ENCODE data around the gene GPR75. TPM values are rescaled to one million over a fixed set of nuclear protein-coding genes. Genes with fewer than 3 reads are reported as not detected.

GPR75 gene
- total RNA-seq, 3 donors from 2014 or later (not counting 1 experiment from before 2014, with no cell fraction given): 3.8 to 4.9 (median 4.1) TPM

GRCh38 chr2:53881360-53881759 is 21.6 kb upstream of the GPR75 start:
- ATAC-seq (no peak), DNase-seq (no peak)
- no peaks in the 10 kb centered on the region for H3K4me1 ChIP-seq (ENCODE audit: control insufficient read depth, insufficient read depth, low read length)
- intact Hi-C loops (cut with micrococcal nuclease): no loop called here
- Mint-ChIP-seq H3K4me3 (no peak overlapping the region), H3K27ac (no peak overlapping the region), H3K36me3 (peaks cover 32% of the 10 kb centered on the region), H3K9me3 (no peaks in the 10 kb centered on the region), H3K4me1 (peaks cover 0 to 15% of the 10 kb centered on the region in 2 donors), H3K27me3 (ENCODE audit: low read depth in 2 of 2) (no peaks in the 10 kb centered on the region)
- no peak overlapping the region for H3K4me3 ChIP-seq (ENCODE audit: low read length)
- peaks cover 64% of the 10 kb centered on the region for H3K36me3 ChIP-seq (ENCODE audit: control insufficient read depth, insufficient read depth, low read length)
- no peaks in the 10 kb centered on the region for H3K9me3 ChIP-seq (ENCODE audit: control insufficient read depth, insufficient read depth, low read length)
- no peak overlapping the region for H3K27ac ChIP-seq (ENCODE audit: low read length)
- no peak for TF ChIP-seq CTCF (IDR thresholded peaks at IDR 0.05)
- H3K27me3 ChIP-seq (ENCODE audit: control insufficient read depth, insufficient read depth, low read length): no peaks in the 10 kb centered on the region
- WGBS (ENCODE audit: insufficient coverage): 90% methylated on average over 2 of the region's 2 CpGs

GRCh38 chr2:53880756-53881155 is 21.0 kb upstream of the GPR75 start:
- no CpG with 5 or more reads among the region's 3 CpGs for WGBS (ENCODE audit: insufficient coverage)
- no peaks in the 10 kb centered on the region for H3K9me3 Mint-ChIP-seq
- intact Hi-C loops (cut with micrococcal nuclease): no loop called here
- Histone ChIP-seq H3K27ac (ENCODE audit: low read length) (no peak overlapping the region), H3K4me3 (ENCODE audit: low read length) (no peak overlapping the region), H3K9me3 (ENCODE audit: control insufficient read depth, insufficient read depth, low read length) (no peaks in the 10 kb centered on the region), H3K27me3 (ENCODE audit: control insufficient read depth, insufficient read depth, low read length) (no peaks in the 10 kb centered on the region), H3K36me3 (ENCODE audit: control insufficient read depth, insufficient read depth, low read length) (peaks cover 61% of the 10 kb centered on the region), H3K4me1 (ENCODE audit: control insufficient read depth, insufficient read depth, low read length) (no peaks in the 10 kb centered on the region)
- no peak for TF ChIP-seq CTCF (IDR thresholded peaks at IDR 0.05)
- H3K27ac Mint-ChIP-seq: no peak overlapping the region
- H3K27me3 Mint-ChIP-seq (ENCODE audit: low read depth in 2 of 2): no peaks in the 10 kb centered on the region
- ATAC-seq: no peak
- H3K36me3 Mint-ChIP-seq: peaks cover 30% of the 10 kb centered on the region
- H3K4me3 Mint-ChIP-seq: no peak overlapping the region
- no peak for DNase-seq
- peaks cover 0 to 15% of the 10 kb centered on the region in 2 donors for H3K4me1 Mint-ChIP-seq

- TF ChIP-seq CTCF (IDR thresholded peaks at IDR 0.05): no peak
- WGBS (ENCODE audit: insufficient coverage): 86% methylated on average over 2 of the region's 2 CpGs
- H3K27ac Mint-ChIP-seq: no peak overlapping the region
- H3K27me3 Mint-ChIP-seq (ENCODE audit: low read depth in 2 of 2): no peaks in the 10 kb centered on the region
- Histone ChIP-seq H3K4me1 (ENCODE audit: control insufficient read depth, insufficient read depth, low read length) (no peaks in the 10 kb centered on the region), H3K36me3 (ENCODE audit: control insufficient read depth, insufficient read depth, low read length) (peaks cover 57% of the 10 kb centered on the region), H3K4me3 (ENCODE audit: low read length) (no peak overlapping the region), H3K27me3 (ENCODE audit: control insufficient read depth, insufficient read depth, low read length) (no peaks in the 10 kb centered on the region), H3K9me3 (ENCODE audit: control insufficient read depth, insufficient read depth, low read length) (no peaks in the 10 kb centered on the region), H3K27ac (ENCODE audit: low read length) (no peak overlapping the region)
- ATAC-seq: no peak
- DNase-seq: no peak
- H3K9me3 Mint-ChIP-seq: no peaks in the 10 kb centered on the region
- H3K36me3 Mint-ChIP-seq: peaks cover 16% of the 10 kb centered on the region
- H3K4me3 Mint-ChIP-seq: no peak overlapping the region
- intact Hi-C loops (cut with micrococcal nuclease): no loop called here
- H3K4me1 Mint-ChIP-seq: peaks cover 0 to 6% of the 10 kb centered on the region in 2 donors
Measured at GRCh38 chr2:53877556-53877955, 17.8 kb upstream of the GPR75 start.

- Mint-ChIP-seq H3K4me3 (no peak overlapping the region), H3K4me1 (peaks cover 0 to 6% of the 10 kb centered on the region in 2 donors), H3K9me3 (no peaks in the 10 kb centered on the region), H3K27me3 (ENCODE audit: low read depth in 2 of 2) (no peaks in the 10 kb centered on the region), H3K27ac (no peak overlapping the region), H3K36me3 (peaks cover 16% of the 10 kb centered on the region)
- no peak overlapping the region for H3K4me3 ChIP-seq (ENCODE audit: low read length)
- H3K36me3 ChIP-seq (ENCODE audit: control insufficient read depth, insufficient read depth, low read length): peaks cover 57% of the 10 kb centered on the region
- no peaks in the 10 kb centered on the region for H3K4me1 ChIP-seq (ENCODE audit: control insufficient read depth, insufficient read depth, low read length)
- intact Hi-C loops (cut with micrococcal nuclease): no loop called here
- DNase-seq: no peak
- TF ChIP-seq CTCF (IDR thresholded peaks at IDR 0.05): no peak
- H3K9me3 ChIP-seq (ENCODE audit: control insufficient read depth, insufficient read depth, low read length): no peaks in the 10 kb centered on the region
- ATAC-seq: no peak
- WGBS (ENCODE audit: insufficient coverage): no CpG with 5 or more reads among the region's 1 CpG
- H3K27me3 ChIP-seq (ENCODE audit: control insufficient read depth, insufficient read depth, low read length): no peaks in the 10 kb centered on the region
- no peak overlapping the region for H3K27ac ChIP-seq (ENCODE audit: low read length)
Measured at GRCh38 chr2:53877112-53877511, 17.3 kb upstream of the GPR75 start.

All from natural killer cell (primary cell).